ENCODE data around the gene OOSP4B. TPM values are rescaled to one million over a fixed set of nuclear protein-coding genes. Genes with fewer than 3 reads are reported as not detected.
"Not testable (repeated sequence)": the region's sequence is repeated elsewhere in the genome, so short reads cannot be mapped to it uniquely, and the experiment has no call there.

OOSP4B gene
- total RNA-seq, 1 donor from 2014 or later: not detected

GRCh38 chr11:59973097-59973496, 43.9 kb upstream of the OOSP4B start:
- Mint-ChIP-seq H3K9me3 (ENCODE audit: unreplicated experiment) (no peaks in the 10 kb centered on the region), H3K4me1 (ENCODE audit: low read depth, unreplicated experiment) (no peaks in the 10 kb centered on the region), H3K36me3 (ENCODE audit: low read depth, unreplicated experiment) (no peaks in the 10 kb centered on the region), H3K27ac (ENCODE audit: unreplicated experiment) (no peak overlapping the region), H3K4me3 (ENCODE audit: unreplicated experiment) (no peak overlapping the region), H3K27me3 (ENCODE audit: low read depth, unreplicated experiment) (no peaks in the 10 kb centered on the region)
- no peak for TF ChIP-seq EZH2 (IDR thresholded peaks at IDR 0.05; ENCODE audit: insufficient read depth, low read length)
- TF ChIP-seq, protein P1, sequence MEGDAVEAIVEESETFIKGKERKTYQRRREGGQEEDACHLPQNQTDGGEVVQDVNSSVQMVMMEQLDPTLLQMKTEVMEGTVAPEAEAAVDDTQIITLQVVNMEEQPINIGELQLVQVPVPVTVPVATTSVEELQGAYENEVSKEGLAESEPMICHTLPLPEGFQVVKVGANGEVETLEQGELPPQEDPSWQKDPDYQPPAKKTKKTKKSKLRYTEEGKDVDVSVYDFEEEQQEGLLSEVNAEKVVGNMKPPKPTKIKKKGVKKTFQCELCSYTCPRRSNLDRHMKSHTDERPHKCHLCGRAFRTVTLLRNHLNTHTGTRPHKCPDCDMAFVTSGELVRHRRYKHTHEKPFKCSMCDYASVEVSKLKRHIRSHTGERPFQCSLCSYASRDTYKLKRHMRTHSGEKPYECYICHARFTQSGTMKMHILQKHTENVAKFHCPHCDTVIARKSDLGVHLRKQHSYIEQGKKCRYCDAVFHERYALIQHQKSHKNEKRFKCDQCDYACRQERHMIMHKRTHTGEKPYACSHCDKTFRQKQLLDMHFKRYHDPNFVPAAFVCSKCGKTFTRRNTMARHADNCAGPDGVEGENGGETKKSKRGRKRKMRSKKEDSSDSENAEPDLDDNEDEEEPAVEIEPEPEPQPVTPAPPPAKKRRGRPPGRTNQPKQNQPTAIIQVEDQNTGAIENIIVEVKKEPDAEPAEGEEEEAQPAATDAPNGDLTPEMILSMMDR (IDR thresholded peaks at IDR 0.05; ENCODE audit: insufficient read depth, low read depth, low read length): no peak
- Histone ChIP-seq H3K4me2 (ENCODE audit: low read length) (no peak overlapping the region), H3K36me3 (ENCODE audit: insufficient read depth, low read length) (no peaks in the 10 kb centered on the region), H3K4me1 (ENCODE audit: insufficient read depth, low read length) (no peaks in the 10 kb centered on the region), H3K9me3 (ENCODE audit: insufficient read depth, low read depth, low read length) (no peaks in the 10 kb centered on the region), H3K4me3 (ENCODE audit: insufficient read depth, low read depth, low read length) (no peak overlapping the region), H4K20me1 (ENCODE audit: insufficient read depth, low read length) (no peaks in the 10 kb centered on the region), H3K9ac (ENCODE audit: low read length) (no peak overlapping the region), H3K27me3 (ENCODE audit: insufficient read depth, low read length) (no peaks in the 10 kb centered on the region), H3K27ac (ENCODE audit: low read depth, low read length) (no peak overlapping the region), H3K79me2 (ENCODE audit: insufficient read depth, low read length) (no peaks in the 10 kb centered on the region), H2AFZ (ENCODE audit: low read depth, low read length) (no peak overlapping the region)
- DNase-seq (ENCODE audit: low read depth) (no peak), FAIRE-seq (no peak)

GRCh38 chr11:59981106-59981770, 35.7 kb upstream of the OOSP4B start:
- FAIRE-seq (no peak), DNase-seq (ENCODE audit: low read depth) (no peak)
- H3K27ac ChIP-seq (ENCODE audit: low read depth, low read length): no peak overlapping the region
- no peak overlapping the region for H3K27ac Mint-ChIP-seq (ENCODE audit: unreplicated experiment)
- H3K27me3 Mint-ChIP-seq (ENCODE audit: low read depth, unreplicated experiment): no peaks in the 10 kb centered on the region
- no peak overlapping the region for H3K4me3 ChIP-seq (ENCODE audit: insufficient read depth, low read depth, low read length)
- H3K4me1 Mint-ChIP-seq (ENCODE audit: low read depth, unreplicated experiment): no peaks in the 10 kb centered on the region
- no peaks in the 10 kb centered on the region for H3K36me3 Mint-ChIP-seq (ENCODE audit: low read depth, unreplicated experiment)
- no peak overlapping the region for H2AFZ ChIP-seq (ENCODE audit: low read depth, low read length)
- no peak for TF ChIP-seq EZH2 (IDR thresholded peaks at IDR 0.05; ENCODE audit: insufficient read depth, low read length)
- TF ChIP-seq, protein P1 (IDR thresholded peaks at IDR 0.05; ENCODE audit: insufficient read depth, low read depth, low read length): no peak
- no peaks in the 10 kb centered on the region for H3K79me2 ChIP-seq (ENCODE audit: insufficient read depth, low read length)
- H3K9me3 ChIP-seq (ENCODE audit: insufficient read depth, low read depth, low read length): no peaks in the 10 kb centered on the region
- no peaks in the 10 kb centered on the region for H3K4me1 ChIP-seq (ENCODE audit: insufficient read depth, low read length)
- no peaks in the 10 kb centered on the region for H3K36me3 ChIP-seq (ENCODE audit: insufficient read depth, low read length)
- H3K9ac ChIP-seq (ENCODE audit: low read length): no peak overlapping the region
- H3K4me3 Mint-ChIP-seq (ENCODE audit: unreplicated experiment): no peak overlapping the region
- no peaks in the 10 kb centered on the region for H3K27me3 ChIP-seq (ENCODE audit: insufficient read depth, low read length)
- no peaks in the 10 kb centered on the region for H3K9me3 Mint-ChIP-seq (ENCODE audit: unreplicated experiment)
- no peaks in the 10 kb centered on the region for H4K20me1 ChIP-seq (ENCODE audit: insufficient read depth, low read length)
- no peak overlapping the region for H3K4me2 ChIP-seq (ENCODE audit: low read length)

GRCh38 chr11:59982037-59982436, 34.9 kb upstream of the OOSP4B start:
- H3K27me3 ChIP-seq (ENCODE audit: insufficient read depth, low read length); FAIRE-seq; H3K36me3 ChIP-seq (ENCODE audit: insufficient read depth, low read length); H3K4me3 ChIP-seq (ENCODE audit: insufficient read depth, low read depth, low read length); H3K36me3 Mint-ChIP-seq (ENCODE audit: low read depth, unreplicated experiment); H3K79me2 ChIP-seq (ENCODE audit: insufficient read depth, low read length); H3K9ac ChIP-seq (ENCODE audit: low read length); H3K9me3 ChIP-seq (ENCODE audit: insufficient read depth, low read depth, low read length); H3K27ac Mint-ChIP-seq (ENCODE audit: unreplicated experiment); H3K4me3 Mint-ChIP-seq (ENCODE audit: unreplicated experiment); H3K4me1 ChIP-seq (ENCODE audit: insufficient read depth, low read length); H3K4me2 ChIP-seq (ENCODE audit: low read length); H2AFZ ChIP-seq (ENCODE audit: low read depth, low read length); H3K4me1 Mint-ChIP-seq (ENCODE audit: low read depth, unreplicated experiment); H3K27ac ChIP-seq (ENCODE audit: low read depth, low read length); H3K27me3 Mint-ChIP-seq (ENCODE audit: low read depth, unreplicated experiment); H4K20me1 ChIP-seq (ENCODE audit: insufficient read depth, low read length); DNase-seq (ENCODE audit: low read depth); H3K9me3 Mint-ChIP-seq (ENCODE audit: unreplicated experiment): not testable (repeated sequence)

Measured in astrocyte (in vitro differentiated cells and primary cell).